OCI-LY1 (cell line): Measurements from ENCODE around the gene DDX24.

Experiments
- H2AFZ ChIP-seq: fragments of 200-600 bp; sonication (generic), shearing (Covaris generic); 2 replicates; pipeline ENCODE4 v1.6.0; 2014; ENCODE audit warnings: antibody characterized with exemption, mild to moderate bottlenecking, low read length
- H3F3A ChIP-seq: fragments of 200-600 bp; sonication (generic), shearing (Covaris generic); 2 replicates; pipeline ENCODE4 v1.6.0; 2014; ENCODE audit warnings: mild to moderate bottlenecking, antibody characterized with exemption, low read length, moderate library complexity; ENCODE audit not compliant: insufficient read depth
- H3K27ac ChIP-seq: fragments of 200-600 bp; sonication (generic); 2 replicates; pipeline ENCODE4 v1.5.1; 2014; ENCODE audit warnings: low read length, mixed run types, mild to moderate bottlenecking, low read depth; ENCODE audit not compliant: poor library complexity, severe bottlenecking
- H3K27me3 ChIP-seq: fragments of 200-600 bp; sonication (generic); 2 replicates; pipeline ENCODE4 v1.6.0; 2014; ENCODE audit warnings: antibody characterized with exemption, mild to moderate bottlenecking, low read length, moderate library complexity; ENCODE audit not compliant: insufficient read depth
- H3K36me3 ChIP-seq: fragments of 200-600 bp; sonication (generic); 2 replicates; pipeline ENCODE4 v1.6.1; 2014; ENCODE audit warnings: mild to moderate bottlenecking, antibody characterized with exemption, low read length, moderate library complexity, mixed read lengths; ENCODE audit not compliant: insufficient read depth
- H3K4me1 ChIP-seq: fragments of 200-600 bp; sonication (generic); 2 replicates; pipeline ENCODE4 v1.5.1; 2014; ENCODE audit warnings: mild to moderate bottlenecking, low read length, moderate library complexity; ENCODE audit not compliant: insufficient read depth, severe bottlenecking
- H3K4me2 ChIP-seq: fragments of 200-600 bp; sonication (generic), shearing (Covaris generic); 2 replicates; pipeline ENCODE4 v1.6.1; 2014; ENCODE audit warnings: low read length
- H3K4me3 ChIP-seq: fragments of 200-600 bp; sonication (generic); 2 replicates; pipeline ENCODE4 v1.5.1; 2014; ENCODE audit warnings: low read length, low read depth, mild to moderate bottlenecking, mixed read lengths; ENCODE audit not compliant: poor library complexity, severe bottlenecking
- H3K79me2 ChIP-seq: fragments of 200-600 bp; shearing (Covaris generic); 2 replicates; pipeline ENCODE4 v1.6.1; 2016; ENCODE audit warnings: mixed run types, low read length, mixed read lengths; ENCODE audit not compliant: insufficient read depth
- H3K9ac ChIP-seq: fragments of 200-600 bp; sonication (generic), shearing (Covaris generic); 2 replicates; pipeline ENCODE4 v1.6.1; 2014; ENCODE audit warnings: mild to moderate bottlenecking, low read length, mixed read lengths
- H3K9me2 ChIP-seq: fragments of 200-600 bp; sonication (generic), shearing (Covaris generic); 2 replicates; pipeline ENCODE4 v1.6.1; 2014; ENCODE audit warnings: low read depth, mild to moderate bottlenecking, low read length, mixed read lengths
- H3K9me3 ChIP-seq: fragments of 200-600 bp; shearing (Covaris generic); 2 replicates; pipeline ENCODE4 v1.6.1; 2014; ENCODE audit warnings: low read length, mixed read lengths
- H4K20me1 ChIP-seq: fragments of 200-600 bp; sonication (generic), shearing (Covaris generic); 2 replicates; pipeline ENCODE4 v1.6.0; 2016; ENCODE audit warnings: mild to moderate bottlenecking, low read length; ENCODE audit not compliant: insufficient read depth
- EZH2 ChIP-seq: fragments of 200-600 bp; sonication (generic), shearing (Covaris generic); IDR thresholded peaks from 2 replicates; pipeline ENCODE4 v1.8.0; 2017; ENCODE audit warnings: borderline replicate concordance, mixed run types, mild to moderate bottlenecking, antibody characterized with exemption, low read length, moderate library complexity, mixed read lengths
- TF ChIP-seq, protein P1 (sequence below): fragments of 200-600 bp; sonication (generic), shearing (Covaris generic); IDR thresholded peaks from 2 replicates; pipeline ENCODE4 v1.5.1; 2017; ENCODE audit warnings: mild to moderate bottlenecking, antibody characterized with exemption, low read length, moderate library complexity, mixed read lengths

The DDX24 gene

DNA sequence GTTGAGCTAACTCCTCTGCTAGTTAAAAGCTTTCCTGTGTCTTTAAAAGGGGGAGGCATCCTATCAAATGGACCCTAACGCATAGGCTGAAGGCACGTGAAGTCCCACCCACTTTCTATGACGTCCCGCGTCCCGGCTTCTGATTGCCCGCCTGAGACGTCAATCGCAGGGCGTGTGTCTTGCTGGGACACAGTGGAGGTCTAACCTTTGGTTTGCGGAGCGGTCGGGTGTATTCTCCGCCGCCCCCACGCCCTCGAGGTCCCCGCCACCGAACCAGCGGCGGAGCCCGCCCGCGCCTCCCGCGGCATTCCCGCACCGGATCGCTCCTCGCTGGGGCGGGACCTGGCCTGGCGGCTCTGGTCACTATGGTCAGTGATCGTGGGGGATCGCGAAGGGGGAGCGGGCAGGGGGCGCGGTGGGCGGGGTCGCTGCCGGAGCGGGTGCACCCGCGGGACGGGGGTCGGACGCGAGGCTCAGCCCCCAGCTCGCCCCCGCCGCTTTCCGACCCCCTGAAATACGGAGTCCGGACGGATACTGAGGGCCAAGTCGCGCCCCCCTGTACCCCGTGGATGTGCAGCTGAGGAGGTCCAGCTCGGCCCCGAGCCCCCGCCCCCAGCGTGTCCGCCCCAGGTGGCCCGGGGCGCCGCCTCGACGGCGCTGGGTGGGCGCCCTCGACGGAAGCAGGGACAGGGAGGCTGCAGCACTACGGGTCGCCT is 54.7 kb downstream of the DDX24 start, which contains the start of gene OTUB2:
OTUB2 (plus strand) TSS at position 168 of the 716 bp plus-strand sequence; CDS start at position 366, 198 bp downstream.
- Histone ChIP-seq H3F3A (no peaks in the 10 kb centered on the region), H3K4me2 (peak within 1 kb of the TSS; percentile 66), H3K9ac (peak within 1 kb of the TSS; percentile 62), H3K27ac (no peak within 1 kb of the TSS), H3K4me3 (peak within 1 kb of the TSS; percentile 66), H3K9me2 (no peaks in the 10 kb centered on the region), H4K20me1 (no peaks in the 10 kb centered on the region), H3K79me2 (no peaks in the 10 kb centered on the region), H2AFZ (peak within 1 kb of the TSS; percentile 61; the same call in 1 of the 2 replicates), H3K4me1 (peaks cover 11% of the 10 kb centered on the region), H3K36me3 (no peaks in the 10 kb centered on the region), H3K9me3 (no peaks in the 10 kb centered on the region), H3K27me3 (no peaks in the 10 kb centered on the region)
- no peak for TF ChIP-seq EZH2
- TF ChIP-seq, protein P1, sequence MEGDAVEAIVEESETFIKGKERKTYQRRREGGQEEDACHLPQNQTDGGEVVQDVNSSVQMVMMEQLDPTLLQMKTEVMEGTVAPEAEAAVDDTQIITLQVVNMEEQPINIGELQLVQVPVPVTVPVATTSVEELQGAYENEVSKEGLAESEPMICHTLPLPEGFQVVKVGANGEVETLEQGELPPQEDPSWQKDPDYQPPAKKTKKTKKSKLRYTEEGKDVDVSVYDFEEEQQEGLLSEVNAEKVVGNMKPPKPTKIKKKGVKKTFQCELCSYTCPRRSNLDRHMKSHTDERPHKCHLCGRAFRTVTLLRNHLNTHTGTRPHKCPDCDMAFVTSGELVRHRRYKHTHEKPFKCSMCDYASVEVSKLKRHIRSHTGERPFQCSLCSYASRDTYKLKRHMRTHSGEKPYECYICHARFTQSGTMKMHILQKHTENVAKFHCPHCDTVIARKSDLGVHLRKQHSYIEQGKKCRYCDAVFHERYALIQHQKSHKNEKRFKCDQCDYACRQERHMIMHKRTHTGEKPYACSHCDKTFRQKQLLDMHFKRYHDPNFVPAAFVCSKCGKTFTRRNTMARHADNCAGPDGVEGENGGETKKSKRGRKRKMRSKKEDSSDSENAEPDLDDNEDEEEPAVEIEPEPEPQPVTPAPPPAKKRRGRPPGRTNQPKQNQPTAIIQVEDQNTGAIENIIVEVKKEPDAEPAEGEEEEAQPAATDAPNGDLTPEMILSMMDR = no peak

DNA sequence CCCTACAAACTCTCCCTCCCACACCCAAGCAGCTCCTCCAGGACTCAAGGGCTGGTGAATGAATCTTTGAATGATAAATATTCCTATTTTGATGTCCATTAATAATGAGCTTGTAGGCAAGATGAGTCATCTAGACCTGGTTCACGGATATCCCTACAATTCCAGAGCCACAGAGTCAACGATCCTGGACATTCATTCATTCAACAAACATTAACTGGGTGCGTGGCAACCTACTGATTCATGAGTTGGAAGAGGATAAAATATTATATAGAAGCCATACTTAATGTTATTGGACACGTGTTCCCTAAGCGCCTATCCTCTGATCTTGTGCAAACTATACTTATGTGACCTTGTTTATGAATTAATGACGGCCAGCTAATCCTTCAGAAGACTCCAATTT is 55.3 kb downstream of the DDX24 start:
- TF ChIP-seq EZH2 = no peak
- TF ChIP-seq, protein P1 = no peak
- Histone ChIP-seq H3K4me2 (no peak overlapping the region; the same call in 1 of the 2 replicates), H3K27ac (no peak overlapping the region), H3K4me1 (peaks cover 11% of the 10 kb centered on the region), H3K27me3 (no peaks in the 10 kb centered on the region), H3K4me3 (peak overlapping the region; percentile 10), H2AFZ (peak overlapping the region; percentile 61; the same call in 1 of the 2 replicates), H3F3A (no peaks in the 10 kb centered on the region), H4K20me1 (no peaks in the 10 kb centered on the region), H3K36me3 (no peaks in the 10 kb centered on the region), H3K9me3 (no peaks in the 10 kb centered on the region), H3K79me2 (no peaks in the 10 kb centered on the region), H3K9ac (no peak overlapping the region), H3K9me2 (no peaks in the 10 kb centered on the region)

DNA sequence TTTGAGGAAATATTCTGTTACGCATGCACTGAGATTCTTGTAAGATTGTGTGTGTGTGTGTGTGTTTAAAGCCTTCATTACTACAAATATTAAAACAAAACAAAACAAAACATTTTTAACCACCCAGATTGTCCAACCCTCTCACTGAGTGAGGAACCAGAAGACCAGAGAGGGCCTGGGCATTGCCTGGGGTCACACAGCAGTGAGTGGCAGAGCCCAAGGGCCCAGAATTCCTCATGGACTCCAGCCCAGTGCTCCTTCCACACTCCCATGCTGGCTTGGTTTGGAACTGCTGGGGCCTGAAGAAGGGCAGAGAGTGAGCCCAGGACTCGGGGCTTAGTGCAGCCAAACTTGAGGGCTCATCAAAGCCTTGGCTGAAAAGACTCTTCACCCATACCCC is 56.5 kb downstream of the DDX24 start:
- Histone ChIP-seq H3K4me3 (no peak overlapping the region), H3K27ac (no peak overlapping the region), H3K36me3 (no peaks in the 10 kb centered on the region), H2AFZ (no peak overlapping the region), H4K20me1 (no peaks in the 10 kb centered on the region), H3F3A (no peaks in the 10 kb centered on the region), H3K9me3 (no peaks in the 10 kb centered on the region), H3K9me2 (no peaks in the 10 kb centered on the region), H3K79me2 (no peaks in the 10 kb centered on the region), H3K4me2 (no peak overlapping the region), H3K27me3 (no peaks in the 10 kb centered on the region), H3K4me1 (peaks cover 11% of the 10 kb centered on the region), H3K9ac (no peak overlapping the region)
- TF ChIP-seq, protein P1 = no peak
- TF ChIP-seq EZH2 = no peak
